ENCODE data around the gene RARA. TPM values are rescaled to one million over a fixed set of nuclear protein-coding genes. Genes with fewer than 3 reads are reported as not detected.
"Not testable (repeated sequence)": the region's sequence is repeated elsewhere in the genome, so short reads cannot be mapped to it uniquely, and the experiment has no call there.

Gene RARA
- total RNA-seq, 1 donor from 2014 or later, result 57.2 TPM

GRCh38 chr17:40291281-40291664 is 17.7 kb upstream of the RARA start:
- no peak for DNase-seq (ENCODE audit: low read depth)
- no peak overlapping the region for H3K4me3 ChIP-seq (ENCODE audit: low read depth, low read length)
- peaks cover 2% of the 10 kb centered on the region for H3K36me3 ChIP-seq (ENCODE audit: control insufficient read depth, insufficient read depth, low read length)
- no peak for TF ChIP-seq CTCF (IDR thresholded peaks at IDR 0.05; ENCODE audit: insufficient read depth, low read length, poor library complexity, severe bottlenecking)
- no peaks in the 10 kb centered on the region for H3K27me3 ChIP-seq (ENCODE audit: control insufficient read depth, insufficient read depth, low read length)

GRCh38 chr17:40293363-40293762 is 15.6 kb upstream of the RARA start:
- no peak for DNase-seq (ENCODE audit: low read depth)
- Histone ChIP-seq H3K36me3 (ENCODE audit: control insufficient read depth, insufficient read depth, low read length) (peaks cover 2% of the 10 kb centered on the region), H3K4me3 (ENCODE audit: low read depth, low read length) (no peak overlapping the region), H3K27me3 (ENCODE audit: control insufficient read depth, insufficient read depth, low read length) (no peaks in the 10 kb centered on the region)
- no peak for TF ChIP-seq CTCF (IDR thresholded peaks at IDR 0.05; ENCODE audit: insufficient read depth, low read length, poor library complexity, severe bottlenecking)

- no peak for TF ChIP-seq CTCF (IDR thresholded peaks at IDR 0.05; ENCODE audit: insufficient read depth, low read length, poor library complexity, severe bottlenecking)
- no peaks in the 10 kb centered on the region for H3K27me3 ChIP-seq (ENCODE audit: control insufficient read depth, insufficient read depth, low read length)
- DNase-seq (ENCODE audit: low read depth), result no peak
- H3K36me3 ChIP-seq (ENCODE audit: control insufficient read depth, insufficient read depth, low read length), result peaks cover 2% of the 10 kb centered on the region
- no peak overlapping the region for H3K4me3 ChIP-seq (ENCODE audit: low read depth, low read length)
These were observed 13.2 kb upstream of the RARA start for GRCh38 chr17:40295488-40296436.

- Histone ChIP-seq H3K36me3 (ENCODE audit: control insufficient read depth, insufficient read depth, low read length) (peaks cover 2% of the 10 kb centered on the region), H3K4me3 (ENCODE audit: low read depth, low read length) (no peak overlapping the region), H3K27me3 (ENCODE audit: control insufficient read depth, insufficient read depth, low read length) (no peaks in the 10 kb centered on the region)
- no peak for TF ChIP-seq CTCF (IDR thresholded peaks at IDR 0.05; ENCODE audit: insufficient read depth, low read length, poor library complexity, severe bottlenecking)
- DNase-seq (ENCODE audit: low read depth), result no peak
These were observed 11.5 kb upstream of the RARA start for GRCh38 chr17:40297511-40297910.

GRCh38 chr17:40298726-40299125 is 10.3 kb upstream of the RARA start:
- H3K36me3 ChIP-seq (ENCODE audit: control insufficient read depth, insufficient read depth, low read length), result peaks cover 2% of the 10 kb centered on the region
- DNase-seq (ENCODE audit: low read depth), result no peak

GRCh38 chr17:40299159-40299757 is 9.7 kb upstream of the RARA start:
- not testable (repeated sequence) for DNase-seq (ENCODE audit: low read depth); H3K36me3 ChIP-seq (ENCODE audit: control insufficient read depth, insufficient read depth, low read length); H3K4me3 ChIP-seq (ENCODE audit: low read depth, low read length)

More at GRCh38 chr17:40298726-40299125, 10.3 kb upstream of the RARA start:
- H3K4me3 ChIP-seq (ENCODE audit: low read depth, low read length), result no peak overlapping the region
- TF ChIP-seq CTCF (IDR thresholded peaks at IDR 0.05; ENCODE audit: insufficient read depth, low read length, poor library complexity, severe bottlenecking), result no peak
- no peaks in the 10 kb centered on the region for H3K27me3 ChIP-seq (ENCODE audit: control insufficient read depth, insufficient read depth, low read length)

More at GRCh38 chr17:40299159-40299757, 9.7 kb upstream of the RARA start:
- not testable (repeated sequence) for H3K27me3 ChIP-seq (ENCODE audit: control insufficient read depth, insufficient read depth, low read length)
